GM19238 (cell line): ENCODE measurements around the gene KCNJ14.

ENCODE experiments used
- DNase-seq: peaks from one replicate; pipeline ENCODE4 v3.0.0; 2011; ENCODE audit warnings: low spot score; ENCODE audit not compliant: insufficient read length

Gene KCNJ14

GRCh38 chr19:48445256-48445605 is 10.1 kb upstream of the KCNJ14 start:
- peak; percentile 47 for DNase-seq

- DNase-seq, result peak; percentile 98
Measured at GRCh38 chr19:48445606-48446481, 9.5 kb upstream of the KCNJ14 start, which contains the start of gene GRWD1. GRWD1 (plus strand) TSS chr19:48445983; CDS start chr19:48446006, 23 bp downstream.

DNA sequence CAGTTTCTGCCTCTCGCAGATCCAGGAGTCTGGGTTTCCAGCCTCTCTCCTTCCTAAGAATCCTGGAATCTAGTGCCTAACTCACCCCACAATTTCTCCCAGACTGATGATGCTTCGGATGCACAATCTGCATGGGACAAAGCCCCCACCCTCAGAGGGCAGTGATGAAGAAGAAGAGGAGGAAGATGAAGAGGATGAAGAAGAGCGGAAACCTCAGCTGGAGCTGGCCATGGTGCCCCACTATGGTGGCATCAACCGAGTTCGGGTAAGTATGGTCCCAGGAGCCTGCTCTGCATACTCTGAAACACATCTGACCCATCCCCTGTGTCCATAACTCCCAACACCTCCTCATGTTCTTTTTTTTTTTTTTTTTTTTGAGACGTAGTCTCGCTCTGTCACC is 8.8 kb upstream of the KCNJ14 start:
- no peak for DNase-seq

DNA sequence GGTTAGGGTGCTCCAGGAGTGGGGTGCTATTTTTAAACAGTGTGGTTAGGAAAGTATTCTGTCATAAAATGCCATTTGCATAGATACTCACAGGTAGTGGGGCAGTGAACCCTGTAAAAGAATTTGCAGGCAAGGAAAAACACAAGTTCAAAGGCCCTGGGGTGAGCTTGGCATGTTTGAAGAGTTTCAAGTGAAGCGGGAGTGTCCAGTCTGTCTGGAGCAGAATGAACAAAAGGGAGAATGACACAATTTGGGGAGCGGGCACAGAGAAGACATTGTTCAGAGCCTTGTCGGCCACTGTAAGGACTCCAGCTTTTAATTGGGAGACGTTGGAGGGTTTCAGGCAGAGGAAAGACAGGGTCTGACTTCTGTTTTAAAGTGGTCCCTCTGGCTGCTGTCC is 6.8 kb upstream of the KCNJ14 start:
- DNase-seq, result no peak

DNA sequence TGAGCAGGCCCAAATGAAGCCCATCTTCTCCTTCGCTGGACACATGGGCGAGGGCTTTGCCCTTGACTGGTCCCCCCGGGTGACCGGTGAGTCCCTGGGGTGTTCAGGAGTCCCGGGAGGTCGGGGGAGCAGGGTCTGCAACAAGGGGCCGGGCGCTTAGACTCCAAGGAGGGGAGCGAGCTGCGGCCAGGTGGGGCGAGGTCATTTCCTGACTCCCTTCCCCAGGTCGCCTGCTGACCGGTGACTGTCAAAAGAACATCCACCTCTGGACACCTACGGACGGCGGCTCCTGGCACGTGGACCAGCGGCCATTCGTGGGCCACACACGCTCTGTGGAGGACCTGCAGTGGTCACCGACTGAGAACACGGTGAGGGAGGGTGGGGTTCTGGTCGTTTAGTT is 4.9 kb upstream of the KCNJ14 start:
- no peak for DNase-seq

- no peak for DNase-seq
Measured at GRCh38 chr19:48450863-48451262, 4.5 kb upstream of the KCNJ14 start.

DNA sequence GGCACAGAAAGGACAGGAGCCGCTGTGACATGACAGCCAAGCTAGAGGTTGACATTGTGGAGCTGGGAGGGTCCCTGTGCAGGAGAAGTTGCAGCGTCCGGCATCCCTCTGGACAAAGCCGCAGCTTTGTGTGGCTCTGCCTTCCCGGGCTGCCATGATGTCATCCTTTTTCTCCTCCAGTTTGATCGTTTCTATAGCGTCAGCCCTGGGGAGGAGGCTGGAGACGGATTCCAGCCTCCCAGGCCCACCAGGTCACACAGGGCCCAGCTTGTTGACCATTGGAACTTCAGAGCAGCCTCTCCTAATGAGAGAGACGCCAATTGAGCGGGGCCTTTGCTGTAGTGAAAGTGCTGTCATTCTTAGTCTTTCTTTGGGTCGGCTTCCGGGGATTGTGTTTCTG is 3.8 kb upstream of the KCNJ14 start:
- no peak for DNase-seq

DNA sequence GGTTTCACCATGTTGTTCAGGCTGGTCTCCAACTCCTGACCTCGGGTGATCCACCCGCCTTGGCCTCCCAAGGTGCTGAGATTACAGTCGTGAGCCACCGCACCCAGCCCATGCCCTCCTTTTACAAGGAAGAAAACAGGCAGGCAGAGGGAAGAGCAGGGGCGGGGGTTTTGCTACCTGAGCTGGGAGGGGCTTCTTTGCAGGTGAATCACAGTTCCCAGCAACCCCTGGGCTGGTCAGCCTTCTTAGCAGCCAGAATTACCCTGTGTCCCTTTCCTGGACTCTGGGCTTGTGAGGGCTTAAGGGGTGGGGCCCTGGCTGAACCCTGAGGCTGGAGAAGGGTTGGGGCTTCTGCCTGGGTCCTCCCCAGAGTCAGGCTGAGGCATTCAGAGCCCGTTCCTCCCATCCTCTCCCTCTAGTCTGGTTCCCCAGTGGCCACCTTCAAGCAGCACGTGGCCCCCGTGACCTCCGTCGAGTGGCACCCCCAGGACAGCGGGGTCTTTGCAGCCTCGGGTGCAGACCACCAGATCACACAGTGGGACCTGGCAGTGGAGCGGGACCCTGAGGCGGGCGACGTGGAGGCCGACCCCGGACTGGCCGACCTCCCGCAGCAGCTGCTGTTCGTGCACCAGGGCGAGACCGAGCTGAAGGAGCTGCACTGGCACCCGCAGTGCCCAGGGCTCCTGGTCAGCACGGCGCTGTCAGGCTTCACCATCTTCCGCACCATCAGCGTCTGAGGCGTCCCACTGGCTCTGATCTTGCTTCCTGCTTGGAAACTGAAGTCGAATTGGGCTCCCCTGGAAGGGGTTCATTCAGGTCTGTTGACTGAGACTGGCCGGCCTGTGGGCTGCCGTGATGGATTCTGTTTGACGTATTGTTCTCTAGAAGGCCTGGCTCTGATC is 2.8 kb upstream of the KCNJ14 start:
- no peak for DNase-seq

GRCh38 chr19:48454150-48454730 is 1.1 kb upstream of the KCNJ14 start:
- DNase-seq, result no peak

DNA sequence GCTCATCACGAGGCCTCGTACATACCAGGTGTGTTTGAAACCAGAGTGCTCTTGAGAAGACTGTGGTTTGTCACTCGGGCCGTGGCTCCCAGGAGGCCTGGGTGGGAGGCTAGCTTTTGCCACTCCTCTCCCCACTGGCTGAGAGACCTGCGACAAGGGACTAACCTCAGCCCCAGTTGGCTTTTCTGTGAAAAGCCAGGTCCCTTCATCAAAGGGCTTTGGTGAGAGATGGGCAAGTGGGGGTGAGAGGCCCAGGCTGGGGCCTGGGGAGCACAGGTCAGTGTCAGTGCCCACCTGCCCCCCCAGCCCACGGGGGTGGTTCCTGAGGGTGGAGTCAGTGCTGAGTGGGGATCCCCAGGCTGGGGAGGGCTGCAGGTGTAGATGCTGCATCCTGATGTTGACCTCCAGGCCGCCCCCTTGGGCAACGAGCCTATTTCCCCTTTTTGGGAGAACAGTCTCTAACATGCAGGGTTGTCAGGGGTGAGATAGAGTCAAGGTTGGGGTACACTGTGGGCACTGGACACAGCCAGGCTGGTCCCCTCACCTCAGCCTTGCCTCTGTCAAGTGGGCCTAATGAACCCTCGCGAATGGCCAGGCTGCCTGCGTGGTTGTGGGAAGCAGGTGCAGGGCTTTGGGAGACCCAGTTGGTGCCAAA is 661 bp downstream of the KCNJ14 start:
- DNase-seq, result no peak

GRCh38 chr19:48456864-48457263 is 1.5 kb downstream of the KCNJ14 start:
- DNase-seq, result no peak

- no peak for DNase-seq
Measured at GRCh38 chr19:48458016-48458415, 2.6 kb downstream of the KCNJ14 start.

GRCh38 chr19:48461651-48461981 is 6.2 kb downstream of the KCNJ14 start:
- no peak for DNase-seq

GRCh38 chr19:48461982-48462655 is 6.7 kb downstream of the KCNJ14 start:
- DNase-seq, result no peak

DNA sequence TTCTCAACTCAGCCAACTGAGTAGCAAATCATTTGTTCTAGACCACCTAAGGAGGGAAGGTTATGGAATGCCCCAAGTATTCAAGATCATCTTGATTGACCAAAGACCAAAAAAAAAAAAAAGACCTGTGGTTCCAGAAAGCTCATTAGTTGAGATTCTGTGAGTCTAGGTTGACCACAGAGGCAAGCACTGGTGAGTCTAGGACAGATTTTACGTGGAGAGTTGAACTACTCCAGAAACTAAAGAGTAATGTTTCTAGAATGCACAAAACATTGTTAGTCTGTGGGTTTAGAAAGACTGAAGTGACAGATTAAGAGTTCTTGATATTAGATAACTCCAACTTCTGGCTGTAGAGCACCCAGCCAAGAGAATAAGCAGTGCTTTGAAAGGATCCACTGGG is 9.8 kb downstream of the KCNJ14 start:
- no peak for DNase-seq

DNA sequence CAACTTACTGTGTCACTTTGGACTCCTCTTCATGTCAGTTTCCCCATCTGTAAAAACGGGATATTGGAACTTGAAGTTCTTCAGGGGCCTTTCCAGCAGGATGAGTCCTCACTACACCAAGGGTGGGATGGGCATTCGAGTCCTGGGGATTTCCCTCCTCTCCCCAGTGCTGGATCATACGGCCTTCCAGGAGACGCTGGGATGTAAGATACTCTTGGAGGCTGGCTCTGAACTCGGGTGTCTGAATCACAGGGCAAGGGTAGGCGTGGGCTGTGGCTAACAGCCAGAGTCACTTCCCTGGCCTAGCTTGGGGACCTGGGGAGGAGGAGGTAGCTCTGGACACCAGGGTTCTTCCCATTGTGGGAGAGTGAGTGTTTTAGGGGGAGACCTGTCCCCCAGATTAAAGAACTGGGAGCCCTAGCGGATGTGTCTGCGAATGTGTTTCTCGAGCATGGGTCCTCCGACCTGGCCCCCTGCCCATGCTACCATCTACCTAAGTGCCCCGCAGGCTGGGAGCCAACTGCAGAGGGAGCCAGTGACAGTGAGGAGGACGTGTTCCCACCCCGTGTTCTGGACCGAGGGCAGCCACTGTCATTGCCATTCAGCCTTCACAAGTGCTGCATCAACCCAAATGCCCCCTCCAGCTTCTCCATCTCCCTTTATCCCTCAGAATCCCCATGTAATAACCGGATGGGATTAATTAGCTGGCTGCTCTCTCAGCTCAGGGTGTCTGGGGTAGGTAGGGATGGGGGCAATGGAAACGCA is 11.4 kb downstream of the KCNJ14 start:
- DNase-seq, result no peak

DNA sequence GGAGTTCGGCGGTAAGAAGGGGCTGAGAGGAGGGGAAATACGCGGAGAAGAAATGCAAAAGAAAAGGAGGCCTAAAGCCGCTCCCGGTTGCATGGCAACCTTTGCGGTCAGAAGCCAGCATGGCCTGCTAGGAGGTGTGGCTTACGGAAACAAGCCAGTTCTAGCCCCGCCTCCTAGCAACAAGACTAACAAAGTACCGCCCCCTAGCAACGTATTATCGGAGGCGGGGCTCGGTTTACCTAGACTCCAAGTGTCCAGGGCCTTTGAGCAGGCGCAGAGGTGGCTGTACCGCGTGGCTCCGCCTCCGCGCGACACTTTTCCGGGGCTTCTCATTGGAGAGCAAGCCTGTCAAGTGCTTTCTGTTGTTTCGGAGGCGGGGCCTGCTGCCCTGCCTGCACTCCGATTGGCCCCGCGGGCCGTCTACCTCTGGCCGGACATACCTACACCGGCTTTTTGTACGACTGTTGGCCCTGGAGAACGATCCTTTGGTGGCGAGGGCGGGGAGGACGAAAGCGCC is 13.5 kb downstream of the KCNJ14 start:
- peak; percentile 95 for DNase-seq

DNA sequence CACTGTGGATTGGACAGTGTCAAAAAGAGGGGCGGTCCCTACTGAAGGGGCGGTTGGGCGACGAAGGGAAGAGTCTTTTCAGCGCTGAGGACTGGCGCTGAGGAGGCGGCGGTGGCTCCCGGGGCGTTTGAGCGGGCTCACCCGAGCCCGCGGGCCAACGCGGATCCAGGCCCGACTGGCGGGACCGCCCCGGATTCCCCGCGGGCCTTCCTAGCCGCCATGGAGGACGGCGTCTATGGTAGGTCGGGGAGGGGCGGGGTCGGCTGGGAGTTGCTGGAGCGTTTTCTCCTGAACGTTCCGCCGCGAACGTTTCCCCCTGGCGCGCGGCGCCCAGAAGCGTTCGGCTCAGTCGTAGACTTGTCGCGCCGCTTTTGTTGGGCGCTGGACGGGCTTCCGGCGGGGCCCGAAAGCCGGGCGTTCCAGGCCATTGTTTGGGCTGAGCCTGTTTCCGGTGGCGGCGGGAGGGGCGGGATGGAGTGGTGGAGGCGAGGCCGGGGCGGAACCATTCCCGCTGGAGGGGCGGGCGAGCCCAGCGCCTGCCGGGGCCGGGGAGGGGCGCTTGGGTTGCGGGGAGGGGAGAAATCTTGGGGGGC is 14.0 kb downstream of the KCNJ14 start, which contains the start of gene CYTH2:
TSS of gene CYTH2 (plus strand) at position 81 of the 593 bp plus-strand sequence. CDS start at position 220, 139 bp downstream.
- DNase-seq, result no peak

GRCh38 chr19:48469934-48470680 is 14.7 kb downstream of the KCNJ14 start:
- DNase-seq, result no peak
